Large intestine (tissue), 3 donors: ENCODE results near the gene LRFN2. TPM values are rescaled to one million over a fixed set of nuclear protein-coding genes. Genes with fewer than 3 reads are reported as not detected.

ENCODE experiments used
- DNase-seq, 2 donors: peaks; one replicate each; pipeline versions ENCODE4 v3.0.0 to v3.0.0-alpha.2; 2013
- H3K27ac ChIP-seq: one replicate; pipeline ENCODE4 v1.5.1; 2013; ENCODE audit warnings: low read length
- H3K27me3 ChIP-seq: 2 replicates; pipeline ENCODE4 v1.6.1; 2013; ENCODE audit warnings: low read length; ENCODE audit not compliant: control insufficient read depth, insufficient read depth
- H3K36me3 ChIP-seq: 2 replicates; pipeline ENCODE4 v1.6.1; 2013; ENCODE audit warnings: low read length; ENCODE audit not compliant: control insufficient read depth, insufficient read depth
- H3K4me1 ChIP-seq: one replicate; pipeline ENCODE4 v1.6.1; 2013; ENCODE audit warnings: low read length; ENCODE audit not compliant: control insufficient read depth, insufficient read depth
- H3K4me3 ChIP-seq: one replicate; pipeline ENCODE4 v1.5.1; 2013; ENCODE audit warnings: low read length
- H3K9me3 ChIP-seq: one replicate; pipeline ENCODE4 v1.6.1; 2013; ENCODE audit warnings: mild to moderate bottlenecking, low read depth, low read length, moderate library complexity; ENCODE audit not compliant: control insufficient read depth
- WGBS: methylation state at CpG from one replicate; pipeline ENCODE4 v1.1.5; 2013; ENCODE audit warnings: low lambda C conversion rate; ENCODE audit not compliant: insufficient coverage; 5-methylcytosine and 5-hydroxymethylcytosine counted together
- polyA plus RNA-seq: library from polyadenylated mRNA; unstranded; fragments of 120-200 nt; gene quantifications from one replicate; pipeline ENCODE4 v1.2.1, GENCODE V29; 2013

LRFN2 gene
- polyA plus RNA-seq, 1 donor = 0.76 TPM

DNA sequence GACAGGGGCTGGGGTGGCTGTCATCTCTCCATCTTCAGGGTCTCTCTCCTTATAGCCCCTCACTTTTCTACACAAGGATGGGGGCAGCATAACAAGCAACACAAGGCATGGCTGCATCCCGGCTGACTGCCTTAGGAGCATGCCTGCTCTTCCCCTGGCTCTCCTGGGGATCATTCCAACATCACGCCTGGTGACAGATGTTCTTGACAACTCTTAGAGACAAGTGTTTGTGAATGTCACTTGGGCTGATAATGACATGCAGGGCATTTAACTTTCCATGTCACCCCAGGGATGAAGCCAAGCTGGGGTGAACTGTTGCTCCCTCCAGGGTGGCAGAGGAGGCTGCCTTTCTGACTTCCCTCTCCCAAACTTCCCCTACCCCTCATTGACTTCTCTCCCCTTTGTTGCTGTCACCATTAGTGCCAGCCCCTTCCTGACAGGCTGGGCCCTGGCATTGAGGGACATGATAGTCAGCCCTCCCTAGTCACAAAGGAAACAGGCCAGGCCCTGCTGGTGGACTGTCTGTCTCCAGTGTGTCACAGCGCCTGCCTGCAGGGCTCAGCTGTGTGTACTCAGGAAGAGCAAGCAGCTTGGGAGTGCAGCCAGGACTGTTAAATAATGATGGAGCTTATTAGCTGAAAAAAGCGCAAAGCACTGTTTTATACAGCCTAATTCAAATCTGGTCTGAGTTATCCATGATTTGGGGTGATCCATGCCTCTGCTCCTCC, 161.8 kb downstream of the LRFN2 start:
- no peak overlapping the region for H3K4me3 ChIP-seq
- H3K27me3 ChIP-seq = no peaks in the 10 kb centered on the region
- H3K36me3 ChIP-seq = no peaks in the 10 kb centered on the region
- no peaks in the 10 kb centered on the region for H3K4me1 ChIP-seq
- WGBS = 80% methylated on average over 1 of the region's 4 CpGs
- no peak overlapping the region for H3K27ac ChIP-seq
- H3K9me3 ChIP-seq = no peaks in the 10 kb centered on the region
- DNase-seq = peak in 1 of 2 donors; percentile 14

DNA sequence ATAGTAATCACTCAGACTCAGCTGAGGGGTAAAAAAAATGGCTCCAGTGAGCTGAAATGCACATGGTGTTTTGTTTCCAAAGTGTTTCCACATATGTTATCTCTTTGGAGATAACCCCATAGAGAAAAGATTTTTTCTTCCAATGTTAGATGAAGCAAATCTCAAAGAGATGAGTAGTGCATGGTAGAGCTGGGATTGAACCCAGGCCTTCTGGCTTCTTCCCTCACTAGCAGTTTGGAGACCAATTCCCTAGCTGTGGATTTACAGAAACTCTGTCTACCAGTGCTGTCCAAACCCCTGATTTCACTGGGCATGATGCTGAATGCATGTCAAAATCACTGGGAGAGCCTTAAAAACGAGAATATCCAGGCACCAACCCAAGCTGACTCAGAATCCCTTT, 165.1 kb downstream of the LRFN2 start:
- WGBS = no CpG with 5 or more reads among the region's 1 CpG
- Histone ChIP-seq H3K4me1 (no peaks in the 10 kb centered on the region), H3K4me3 (no peak overlapping the region), H3K27ac (no peak overlapping the region), H3K36me3 (no peaks in the 10 kb centered on the region), H3K9me3 (no peaks in the 10 kb centered on the region), H3K27me3 (no peaks in the 10 kb centered on the region)
- no peak for DNase-seq

DNA sequence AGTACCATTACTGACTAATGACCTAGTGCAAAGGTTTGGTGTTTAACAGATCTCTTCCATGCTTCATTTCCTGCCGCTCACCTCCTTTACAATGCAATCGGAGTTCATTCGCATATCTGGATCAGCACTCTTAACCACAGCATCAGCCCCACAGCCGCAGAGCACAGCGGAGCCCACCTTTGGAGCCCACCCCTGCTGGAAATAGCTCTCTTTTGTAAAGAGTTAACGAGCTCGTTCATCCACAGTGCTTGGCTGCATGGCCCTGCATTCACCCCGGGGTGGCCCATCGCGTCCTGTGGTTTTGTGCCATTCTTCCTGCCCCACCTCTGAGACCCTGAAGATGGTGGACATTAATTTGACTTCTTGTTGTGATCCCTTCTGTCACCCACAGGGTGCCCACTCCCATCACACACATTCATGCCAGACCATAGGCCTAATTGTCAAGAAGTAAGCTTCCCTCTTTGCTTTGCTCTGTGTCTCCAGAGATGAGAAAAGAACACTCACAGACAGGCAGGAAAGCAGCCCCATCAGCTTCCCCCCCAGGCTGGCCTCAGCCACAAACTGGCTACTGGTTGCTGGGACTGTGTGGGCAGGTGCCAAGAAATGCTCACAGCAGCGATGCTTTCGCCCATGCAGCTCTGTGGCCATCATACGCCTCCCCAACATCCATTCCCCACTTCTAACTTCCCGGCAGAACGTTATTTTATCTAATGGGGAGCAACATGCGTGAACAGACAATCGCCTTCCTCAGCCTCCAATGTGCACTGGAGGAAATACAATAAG, 167.0 kb downstream of the LRFN2 start:
- no CpG with 5 or more reads among the region's 17 CpGs for WGBS
- no peaks in the 10 kb centered on the region for H3K36me3 ChIP-seq

DNA sequence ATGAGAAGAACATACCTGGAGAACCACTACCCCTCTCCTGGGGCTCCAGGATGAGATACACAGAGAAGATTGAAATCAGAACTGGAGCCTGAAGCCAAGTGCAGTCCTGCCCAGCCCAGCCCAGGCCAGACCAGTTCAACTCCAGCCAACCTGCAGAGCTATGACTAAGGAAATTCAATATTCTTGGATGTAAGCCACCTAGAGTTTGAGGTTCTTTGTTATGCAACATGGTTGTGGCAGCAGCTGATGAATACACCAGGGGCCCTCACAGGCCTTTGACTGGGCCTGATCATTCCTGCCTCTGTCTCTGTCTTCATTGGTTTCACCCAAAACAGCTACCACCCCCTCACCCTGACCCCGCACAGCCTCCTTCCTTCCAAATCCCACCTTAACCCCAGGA, 167.8 kb downstream of the LRFN2 start:
- WGBS = 75% methylated on average over 1 of the region's 1 CpG
- H3K27me3 ChIP-seq = no peaks in the 10 kb centered on the region
- H3K4me3 ChIP-seq = no peak overlapping the region
- DNase-seq = no peak
- H3K27ac ChIP-seq = no peak overlapping the region
- H3K9me3 ChIP-seq = no peaks in the 10 kb centered on the region
- H3K4me1 ChIP-seq = no peaks in the 10 kb centered on the region
- H3K36me3 ChIP-seq = no peaks in the 10 kb centered on the region

More for the DNA sequence above, 167.0 kb downstream of the LRFN2 start:
- H3K4me1 ChIP-seq = no peaks in the 10 kb centered on the region
- no peak overlapping the region for H3K4me3 ChIP-seq
- no peak overlapping the region for H3K27ac ChIP-seq
- no peaks in the 10 kb centered on the region for H3K27me3 ChIP-seq
- H3K9me3 ChIP-seq = no peaks in the 10 kb centered on the region
- DNase-seq = no peak

DNA sequence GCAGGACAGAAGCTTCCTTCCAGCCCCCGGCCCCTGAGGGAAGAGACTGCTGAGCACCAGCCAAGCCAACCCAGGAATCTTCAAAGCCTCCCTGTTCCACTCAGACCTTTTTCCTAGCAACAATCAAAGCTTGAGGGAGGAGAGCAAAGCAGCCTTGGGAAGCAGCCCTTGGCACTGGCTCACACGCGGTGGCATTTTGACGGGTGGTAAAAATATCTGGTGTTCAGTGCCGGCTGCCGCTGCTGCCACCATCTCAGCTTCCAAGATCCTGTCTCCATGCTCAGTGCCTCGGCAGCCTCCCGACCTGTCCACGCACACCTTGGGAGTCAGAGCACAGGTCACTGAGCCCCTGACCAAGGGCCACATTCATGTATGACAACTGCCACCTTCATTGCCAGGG, 170.1 kb downstream of the LRFN2 start:
- H3K9me3 ChIP-seq = no peaks in the 10 kb centered on the region
- H3K27me3 ChIP-seq = no peaks in the 10 kb centered on the region
- WGBS = no CpG with 5 or more reads among the region's 9 CpGs
- no peak overlapping the region for H3K4me3 ChIP-seq
- no peak for DNase-seq
- H3K27ac ChIP-seq = no peak overlapping the region
- no peaks in the 10 kb centered on the region for H3K36me3 ChIP-seq
- H3K4me1 ChIP-seq = no peaks in the 10 kb centered on the region

DNA sequence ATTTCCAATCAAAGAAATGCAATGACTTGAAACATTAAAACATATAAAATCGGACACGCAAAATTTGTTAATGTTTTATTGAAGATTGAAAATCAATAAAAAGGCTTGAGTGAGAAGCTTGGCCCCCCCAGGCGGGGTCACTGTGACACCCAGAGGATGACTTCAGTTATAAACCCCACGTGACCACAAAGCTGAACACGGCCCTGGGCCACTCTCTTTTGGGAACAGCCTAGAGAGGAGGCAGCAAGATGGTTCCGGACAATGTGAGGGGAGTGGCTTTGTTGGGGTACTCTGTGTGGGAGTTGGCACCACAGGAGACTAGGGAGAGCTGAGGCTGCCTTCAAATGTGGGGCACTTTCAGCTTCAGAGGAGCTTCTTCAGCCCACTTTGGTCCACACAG, 172.5 kb downstream of the LRFN2 start:
- Histone ChIP-seq H3K27ac (no peak overlapping the region), H3K9me3 (no peaks in the 10 kb centered on the region), H3K4me3 (no peak overlapping the region), H3K27me3 (no peaks in the 10 kb centered on the region), H3K4me1 (no peaks in the 10 kb centered on the region), H3K36me3 (no peaks in the 10 kb centered on the region)
- no peak for DNase-seq
- 100% methylated on average over 2 of the region's 6 CpGs for WGBS

DNA sequence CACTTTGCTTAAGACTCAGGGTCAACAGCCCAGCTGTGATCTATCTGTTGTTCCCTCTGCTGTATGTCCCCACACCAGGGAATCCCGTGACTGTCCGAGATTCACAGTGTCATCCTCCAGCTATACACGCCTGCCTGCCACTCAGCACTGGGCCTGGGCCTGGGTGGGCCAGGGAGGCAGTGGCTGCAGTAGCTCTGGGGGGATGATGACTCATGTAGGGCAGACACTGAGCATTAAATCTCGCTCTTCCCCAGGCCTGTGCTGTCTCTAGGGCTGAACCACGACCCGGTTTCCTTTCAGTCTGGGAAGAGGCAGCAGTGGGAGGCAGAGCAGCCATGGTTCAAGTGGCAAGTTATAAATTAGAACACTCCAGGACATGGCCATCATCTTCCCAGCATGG, 173.9 kb downstream of the LRFN2 start:
- H3K4me1 ChIP-seq = no peaks in the 10 kb centered on the region
- no peaks in the 10 kb centered on the region for H3K36me3 ChIP-seq
- no peaks in the 10 kb centered on the region for H3K27me3 ChIP-seq
- DNase-seq = no peak
- H3K4me3 ChIP-seq = no peak overlapping the region
- WGBS = no CpG with 5 or more reads among the region's 6 CpGs
- no peak overlapping the region for H3K27ac ChIP-seq
- no peaks in the 10 kb centered on the region for H3K9me3 ChIP-seq

DNA sequence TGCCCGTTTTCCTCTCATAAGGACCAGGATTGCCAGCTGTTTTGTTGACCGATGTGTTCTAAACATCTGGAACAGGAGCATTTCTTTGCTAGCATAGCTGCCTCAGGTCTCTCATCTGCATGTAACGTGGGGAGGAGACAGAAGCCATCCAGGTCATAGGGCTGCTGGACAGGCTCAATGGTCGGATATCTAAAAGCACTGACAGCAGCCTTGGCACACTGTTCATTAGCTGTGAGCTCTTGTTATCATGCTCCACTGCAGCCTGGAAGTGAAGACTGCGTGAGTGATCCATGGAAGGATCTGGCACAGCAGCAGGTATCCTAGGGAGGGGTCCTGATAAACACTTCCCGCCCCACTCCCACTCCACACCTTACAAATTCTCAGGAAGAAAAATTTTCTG, 175.3 kb downstream of the LRFN2 start:
- no peaks in the 10 kb centered on the region for H3K4me1 ChIP-seq
- H3K36me3 ChIP-seq = no peaks in the 10 kb centered on the region
- H3K4me3 ChIP-seq = no peak overlapping the region
- no peaks in the 10 kb centered on the region for H3K27me3 ChIP-seq
- no peaks in the 10 kb centered on the region for H3K9me3 ChIP-seq
- no peak for DNase-seq
- no CpG with 5 or more reads among the region's 6 CpGs for WGBS
- H3K27ac ChIP-seq = no peak overlapping the region

DNA sequence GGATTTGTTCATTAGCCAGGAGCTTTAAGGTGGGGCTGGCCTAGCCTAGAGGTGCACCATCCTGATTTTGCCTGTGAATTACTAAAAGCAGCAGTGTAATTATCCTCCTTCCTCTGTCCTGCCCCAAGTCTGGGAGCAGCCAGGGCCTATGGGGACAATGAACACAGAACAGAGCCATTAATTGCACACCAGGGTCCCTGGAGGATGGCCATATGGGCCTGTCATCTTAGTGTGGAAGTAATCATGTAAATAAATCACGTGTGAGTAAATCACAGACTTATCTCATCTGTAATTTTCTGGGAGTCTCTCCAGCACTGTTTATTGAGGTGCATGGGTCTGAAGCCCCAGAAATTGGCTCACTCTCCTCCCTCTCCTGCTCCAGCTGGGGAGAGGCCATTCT, 176.3 kb downstream of the LRFN2 start:
- Histone ChIP-seq H3K36me3 (no peaks in the 10 kb centered on the region), H3K27ac (no peak overlapping the region), H3K4me1 (no peaks in the 10 kb centered on the region), H3K4me3 (no peak overlapping the region), H3K9me3 (no peaks in the 10 kb centered on the region), H3K27me3 (no peaks in the 10 kb centered on the region)
- WGBS = no CpG with 5 or more reads among the region's 1 CpG
- no peak for DNase-seq

DNA sequence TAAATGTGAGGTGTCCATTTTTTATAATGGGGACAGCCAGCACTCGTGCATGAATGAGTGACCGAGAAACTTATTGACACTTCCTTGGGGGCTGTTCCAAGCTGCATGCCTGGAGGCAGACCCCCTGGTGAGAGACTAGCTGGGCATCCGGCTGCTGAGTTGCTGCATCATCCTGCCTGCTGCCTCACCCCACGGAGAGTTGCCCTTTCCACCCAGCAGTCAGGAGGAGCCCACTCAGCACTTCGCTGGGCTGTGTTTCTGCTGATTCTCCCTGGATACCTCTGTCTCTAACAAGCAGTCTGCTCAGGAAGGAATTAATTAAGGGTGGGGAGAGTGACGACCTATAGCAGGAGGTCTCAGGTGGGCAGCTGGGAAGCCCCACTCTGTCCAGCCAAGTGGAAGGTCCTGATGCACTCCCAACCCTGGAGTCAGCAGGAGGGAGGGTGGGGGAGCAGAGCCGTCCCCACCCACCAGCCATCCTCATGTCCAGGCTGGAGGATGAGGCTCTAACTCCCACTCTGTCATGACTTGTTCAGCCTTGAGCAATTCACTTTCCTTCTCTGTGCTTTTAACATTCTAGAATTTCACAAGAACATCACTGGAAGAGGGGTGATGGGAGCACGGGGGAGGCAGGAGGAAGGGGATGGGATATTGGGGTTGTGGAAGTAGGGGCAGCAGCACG, 177.3 kb downstream of the LRFN2 start:
- no peak overlapping the region for H3K4me3 ChIP-seq
- no peaks in the 10 kb centered on the region for H3K36me3 ChIP-seq
- no CpG with 5 or more reads among the region's 9 CpGs for whole genome bisulfite sequencing
- no peaks in the 10 kb centered on the region for H3K27me3 ChIP-seq
- H3K4me1 ChIP-seq = no peaks in the 10 kb centered on the region
- no peaks in the 10 kb centered on the region for H3K9me3 ChIP-seq
- H3K27ac ChIP-seq = no peak overlapping the region
- DNase-seq = no peak
